Measurements from ENCODE around the gene LMOD2.

Gene LMOD2

GRCh38 chr7:123689250-123689649, 33.6 kb downstream of the LMOD2 start:
- TF ChIP-seq CTCF (IDR thresholded peaks at IDR 0.05; ENCODE audit: low read depth, low read length), result no peak
- no peak for TF ChIP-seq EZH2phosphoT487 (IDR thresholded peaks at IDR 0.05; ENCODE audit: low read depth)
- Histone ChIP-seq H3K36me3 (replicated peaks; ENCODE audit: low read depth, low read length) (peaks cover 11% of the 10 kb centered on the region), H3K27ac (ENCODE audit: low read length) (no peak overlapping the region), H3K79me2 (ENCODE audit: low read length) (no peaks in the 10 kb centered on the region), H3K4me3 (ENCODE audit: low read length) (no peak overlapping the region), H3K9me3 (ENCODE audit: insufficient read depth, low read length) (no peaks in the 10 kb centered on the region), H2AFZ (ENCODE audit: low read depth, low read length) (no peak overlapping the region), H3K4me1 (ENCODE audit: low read length) (peaks cover 8% of the 10 kb centered on the region), H3K4me2 (ENCODE audit: low read length) (no peak overlapping the region), H3K9ac (ENCODE audit: low read length) (no peak overlapping the region), H4K20me1 (ENCODE audit: insufficient read depth, low read length) (no peaks in the 10 kb centered on the region), H3K27me3 (ENCODE audit: low read depth, low read length) (no peaks in the 10 kb centered on the region)

- TF ChIP-seq CTCF (IDR thresholded peaks at IDR 0.05; ENCODE audit: low read depth, low read length), result no peak
- Histone ChIP-seq H3K4me1 (ENCODE audit: low read length) (no peaks in the 10 kb centered on the region; the same call in 1 of the 2 replicates), H4K20me1 (ENCODE audit: insufficient read depth, low read length) (no peaks in the 10 kb centered on the region), H3K4me2 (ENCODE audit: low read length) (no peak overlapping the region), H3K79me2 (ENCODE audit: low read length) (no peaks in the 10 kb centered on the region), H3K27me3 (ENCODE audit: low read depth, low read length) (no peaks in the 10 kb centered on the region), H3K27ac (ENCODE audit: low read length) (no peak overlapping the region), H3K4me3 (ENCODE audit: low read length) (no peak overlapping the region), H3K9me3 (ENCODE audit: insufficient read depth, low read length) (no peaks in the 10 kb centered on the region), H2AFZ (ENCODE audit: low read depth, low read length) (no peak overlapping the region), H3K9ac (ENCODE audit: low read length) (no peak overlapping the region), H3K36me3 (replicated peaks; ENCODE audit: low read depth, low read length) (peaks cover 11% of the 10 kb centered on the region)
Measured at GRCh38 chr7:123690550-123690949, 34.9 kb downstream of the LMOD2 start.

- Histone ChIP-seq H3K9me3 (ENCODE audit: insufficient read depth, low read length) (no peaks in the 10 kb centered on the region), H4K20me1 (ENCODE audit: insufficient read depth, low read length) (no peaks in the 10 kb centered on the region), H3K9ac (ENCODE audit: low read length) (no peak overlapping the region), H3K36me3 (replicated peaks; ENCODE audit: low read depth, low read length) (peaks cover 11% of the 10 kb centered on the region), H3K4me1 (ENCODE audit: low read length) (no peaks in the 10 kb centered on the region), H3K27ac (ENCODE audit: low read length) (no peak overlapping the region), H3K4me3 (ENCODE audit: low read length) (no peak overlapping the region), H3K27me3 (ENCODE audit: low read depth, low read length) (no peaks in the 10 kb centered on the region), H3K4me2 (ENCODE audit: low read length) (no peak overlapping the region), H3K79me2 (ENCODE audit: low read length) (no peaks in the 10 kb centered on the region), H2AFZ (ENCODE audit: low read depth, low read length) (no peak overlapping the region)
- TF ChIP-seq CTCF (IDR thresholded peaks at IDR 0.05; ENCODE audit: low read depth, low read length) (no peak), EZH2phosphoT487 (IDR thresholded peaks at IDR 0.05; ENCODE audit: low read depth) (no peak)
Measured at GRCh38 chr7:123692471-123692877, 36.8 kb downstream of the LMOD2 start.

GRCh38 chr7:123695944-123696677, 40.4 kb downstream of the LMOD2 start:
- H3K9ac ChIP-seq (ENCODE audit: low read length), result no peak overlapping the region
- no peak overlapping the region for H3K27ac ChIP-seq (ENCODE audit: low read length)
- no peak overlapping the region for H3K4me2 ChIP-seq (ENCODE audit: low read length)
- TF ChIP-seq EZH2phosphoT487 (IDR thresholded peaks at IDR 0.05; ENCODE audit: low read depth) (no peak), CTCF (IDR thresholded peaks at IDR 0.05; ENCODE audit: low read depth, low read length) (no peak)
- no peaks in the 10 kb centered on the region for H4K20me1 ChIP-seq (ENCODE audit: insufficient read depth, low read length)
- H3K36me3 ChIP-seq (replicated peaks; ENCODE audit: low read depth, low read length), result peaks cover 14% of the 10 kb centered on the region
- no peaks in the 10 kb centered on the region for H3K27me3 ChIP-seq (ENCODE audit: low read depth, low read length)
- no peak overlapping the region for H2AFZ ChIP-seq (ENCODE audit: low read depth, low read length)
- no peaks in the 10 kb centered on the region for H3K4me1 ChIP-seq (ENCODE audit: low read length)
- no peak overlapping the region for H3K4me3 ChIP-seq (ENCODE audit: low read length)
- H3K79me2 ChIP-seq (ENCODE audit: low read length), result no peaks in the 10 kb centered on the region
- no peaks in the 10 kb centered on the region for H3K9me3 ChIP-seq (ENCODE audit: insufficient read depth, low read length)

Data from OCI-LY3 (cell line).